DND-41 (cell line): ENCODE data around the gene SRP68.

ENCODE experiments used
- EZH2 ChIP-seq: IDR thresholded peaks from 3 replicates; pipeline ENCODE4 v1.6.1; 2012; ENCODE audit warnings: borderline replicate concordance, low read depth, mild to moderate bottlenecking, moderate library complexity, low read length, inconsistent platforms; ENCODE audit not compliant: severe bottlenecking
- TF ChIP-seq, protein P1 (sequence below): IDR thresholded peaks from 2 replicates; pipeline ENCODE4 v1.5.1; 2012; ENCODE audit warnings: borderline replicate concordance, low read length, moderate library complexity, mild to moderate bottlenecking; ENCODE audit not compliant: poor library complexity, severe bottlenecking; ENCODE audit errors: extremely low read depth

DNA sequence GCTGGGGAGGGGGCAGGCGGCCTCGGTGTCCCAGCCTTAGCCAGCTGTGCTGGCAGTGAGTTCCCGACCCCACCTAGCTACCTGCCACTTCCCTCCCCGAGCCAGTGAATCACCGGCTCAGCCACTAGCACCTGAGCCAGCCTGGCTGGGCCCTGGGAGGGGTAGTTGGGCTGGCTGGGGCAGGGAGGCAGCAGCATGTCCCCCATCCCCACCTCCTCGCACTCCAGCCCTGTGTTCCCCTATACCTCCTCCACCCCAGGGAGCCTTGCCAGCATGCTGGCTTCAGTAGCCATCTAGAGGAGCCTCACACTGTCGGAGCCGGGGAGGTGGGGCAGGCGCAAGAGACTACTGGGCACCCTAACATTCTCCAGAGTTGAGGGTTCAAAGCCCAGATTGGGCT is 48.0 kb downstream of the SRP68 start:
- TF ChIP-seq, protein P1, sequence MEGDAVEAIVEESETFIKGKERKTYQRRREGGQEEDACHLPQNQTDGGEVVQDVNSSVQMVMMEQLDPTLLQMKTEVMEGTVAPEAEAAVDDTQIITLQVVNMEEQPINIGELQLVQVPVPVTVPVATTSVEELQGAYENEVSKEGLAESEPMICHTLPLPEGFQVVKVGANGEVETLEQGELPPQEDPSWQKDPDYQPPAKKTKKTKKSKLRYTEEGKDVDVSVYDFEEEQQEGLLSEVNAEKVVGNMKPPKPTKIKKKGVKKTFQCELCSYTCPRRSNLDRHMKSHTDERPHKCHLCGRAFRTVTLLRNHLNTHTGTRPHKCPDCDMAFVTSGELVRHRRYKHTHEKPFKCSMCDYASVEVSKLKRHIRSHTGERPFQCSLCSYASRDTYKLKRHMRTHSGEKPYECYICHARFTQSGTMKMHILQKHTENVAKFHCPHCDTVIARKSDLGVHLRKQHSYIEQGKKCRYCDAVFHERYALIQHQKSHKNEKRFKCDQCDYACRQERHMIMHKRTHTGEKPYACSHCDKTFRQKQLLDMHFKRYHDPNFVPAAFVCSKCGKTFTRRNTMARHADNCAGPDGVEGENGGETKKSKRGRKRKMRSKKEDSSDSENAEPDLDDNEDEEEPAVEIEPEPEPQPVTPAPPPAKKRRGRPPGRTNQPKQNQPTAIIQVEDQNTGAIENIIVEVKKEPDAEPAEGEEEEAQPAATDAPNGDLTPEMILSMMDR, result no peak
- no peak for TF ChIP-seq EZH2
